Naive thymus-derived CD8-positive, alpha-beta T cell (primary cell): ENCODE results near the gene MTSS2. TPM values are rescaled to one million over a fixed set of nuclear protein-coding genes. Genes with fewer than 3 reads are reported as not detected.

Source experiments
- ATAC-seq, 2 donors: fragments of 150-1000 bp; cut with Tn5 transposase in 1 of 2; sonication (Bioruptor Pico), chemical (Tn5 transposase) in 1 of 2; 1 replicate in 1 of 2; 2 replicates in 1 of 2; pipeline ENCODE4 v1.10.0; 2021; ENCODE audit warnings: mild to moderate bottlenecking in 2 of 2, moderate library complexity in 2 of 2
- POLR2A ChIA-PET: fragments of 350-600 bp; sonication (Branson Sonifier 250); formaldehyde crosslinking; loops from one replicate; lab custom pipeline; 2021; ENCODE audit warnings: antibody characterized with exemption; lab: Charles Lee
- DNase-seq, 10 donors: peaks; one replicate each; pipeline versions ENCODE4 v3.0.0 to v3.0.0-alpha.2; 2020 to 2022
- H3K27ac Mint-ChIP-seq, 10 donors: one replicate each; pipeline ENCODE4 v1.8.0; 2020 to 2022; ENCODE audit warnings: mild to moderate bottlenecking in 10 of 10, mixed read lengths in 10 of 10, moderate library complexity in 4 of 10, inconsistent platforms in 1 of 10
- H3K27me3 Mint-ChIP-seq, 5 donors: one replicate each; pipeline ENCODE4 v1.8.0; 2021 to 2022; ENCODE audit warnings: mixed read lengths in 5 of 5
- H3K36me3 Mint-ChIP-seq, 3 donors: one replicate each; pipeline ENCODE4 v1.8.0; 2020 to 2022; ENCODE audit warnings: mixed read lengths in 3 of 3, mild to moderate bottlenecking in 2 of 3, inconsistent platforms in 1 of 3
- H3K4me1 Mint-ChIP-seq, 4 donors: one replicate each; pipeline ENCODE4 v1.8.0; 2021 to 2022; ENCODE audit warnings: mixed read lengths in 4 of 4
- H3K4me3 Mint-ChIP-seq, 10 donors: one replicate each; pipeline ENCODE4 v1.8.0; 2020 to 2022; ENCODE audit warnings: mild to moderate bottlenecking in 10 of 10, mixed read lengths in 10 of 10, moderate library complexity in 6 of 10, inconsistent platforms in 1 of 10
- H3K9me3 Mint-ChIP-seq, 9 donors: one replicate each; pipeline ENCODE4 v1.8.0; 2020 to 2022; ENCODE audit warnings: mixed read lengths in 9 of 9, mild to moderate bottlenecking in 3 of 9, inconsistent platforms in 1 of 9, moderate library complexity in 1 of 9
- polyA plus RNA-seq, 3 donors: library from polyadenylated mRNA; unstranded; fragments of 300-500 nt; fragmentation: Illumina TruSeq; gene quantifications; one replicate each; pipeline ENCODE4 v1.2.3, GENCODE V29; 2021
- total RNA-seq, 8 experiments: library from RNA in 2 of 8; stranded (reverse) in 2 of 8; gene quantifications; one replicate each; pipeline ENCODE4 v1.2.3 and lab custom pipeline; 2021 to 2026

The MTSS2 gene
- total and polyA plus RNA-seq, 5 experiments from 2014 or later, result 0.28 to 26.8 (median 23.3) TPM; not detected in 2

- Mint-ChIP-seq H3K4me3 (peak overlapping the region in 8 of 10 donors; percentile 42 to 87 (median 72)), H3K27ac (peak overlapping the region; percentile 84 to 96 (median 94)), H3K27me3 (no peaks in the 10 kb centered on the region), H3K9me3 (no peaks in the 10 kb centered on the region), H3K4me1 (peaks cover 24 to 49% (median 40%) of the 10 kb centered on the region in 4 donors), H3K36me3 (peaks cover 0 to 7% (median 1%) of the 10 kb centered on the region in 3 donors)
- ATAC-seq (peak; percentile 50 to 56), DNase-seq (peak in 3 of 10 donors; percentile 11 to 37 (median 29))
- POLR2A ChIA-PET, result interaction anchor here (0.5 to 5.3 kb wide), 9 partner anchors 9 to 314 kb away, joined by 3 to 60 read pairs (median 5); no protein-coding TSS in a partner anchor
Measured at GRCh38 chr16:70696355-70696754, 10.5 kb upstream of the MTSS2 start.

- ATAC-seq (peak; percentile 50 to 52), DNase-seq (peak in 5 of 10 donors; percentile 13 to 47 (median 35))
- Mint-ChIP-seq H3K27ac (peak overlapping the region; percentile 84 to 96 (median 92)), H3K4me1 (peaks cover 24 to 48% (median 40%) of the 10 kb centered on the region in 4 donors), H3K27me3 (no peaks in the 10 kb centered on the region), H3K36me3 (peaks cover 0 to 7% (median 1%) of the 10 kb centered on the region in 3 donors), H3K4me3 (peak overlapping the region; percentile 53 to 87 (median 71)), H3K9me3 (no peaks in the 10 kb centered on the region)
- POLR2A ChIA-PET, result interaction anchor here (0.6 to 5.3 kb wide), 8 partner anchors 9 to 258 kb away, joined by 3 to 60 read pairs (median 6); no protein-coding TSS in a partner anchor
Measured at GRCh38 chr16:70695331-70696070, 9.6 kb upstream of the MTSS2 start.

GRCh38 chr16:70694868-70695218 is 9.0 kb upstream of the MTSS2 start:
- H3K27ac Mint-ChIP-seq, result peak overlapping the region in 6 of 10 donors; percentile 14 to 95 (median 90)
- no peak for ATAC-seq
- H3K36me3 Mint-ChIP-seq, result peaks cover 0 to 7% (median 1%) of the 10 kb centered on the region in 3 donors
- POLR2A ChIA-PET, result interaction anchor here (0.6 to 5.3 kb wide), 4 partner anchors 15 to 257 kb away, joined by 3 to 60 read pairs (median 6); no protein-coding TSS in a partner anchor
- peak overlapping the region in 1 of 10 donors; percentile 71 for H3K4me3 Mint-ChIP-seq
- no peaks in the 10 kb centered on the region for H3K9me3 Mint-ChIP-seq
- no peak for DNase-seq
- H3K27me3 Mint-ChIP-seq, result no peaks in the 10 kb centered on the region
- peaks cover 24 to 48% (median 40%) of the 10 kb centered on the region in 4 donors for H3K4me1 Mint-ChIP-seq

- Mint-ChIP-seq H3K27ac (peak overlapping the region in 4 of 10 donors; percentile 14 to 67 (median 44)), H3K4me3 (no peak overlapping the region), H3K27me3 (no peaks in the 10 kb centered on the region), H3K36me3 (peaks cover 0 to 5% (median 1%) of the 10 kb centered on the region in 3 donors), H3K4me1 (peaks cover 21 to 50% (median 42%) of the 10 kb centered on the region in 4 donors), H3K9me3 (no peaks in the 10 kb centered on the region)
- no peak for DNase-seq
- POLR2A ChIA-PET, result interaction anchor here (2.4 to 5.3 kb wide), 2 partner anchors 42 to 47 kb away, joined by 6 to 60 read pairs; no protein-coding TSS in a partner anchor
- ATAC-seq, result no peak
Measured at GRCh38 chr16:70694088-70694867, 8.4 kb upstream of the MTSS2 start.

GRCh38 chr16:70692873-70693671 is 7.2 kb upstream of the MTSS2 start:
- H3K27me3 Mint-ChIP-seq, result no peaks in the 10 kb centered on the region
- no peak for DNase-seq
- no peak for ATAC-seq
- peak overlapping the region in 3 of 10 donors; percentile 54 to 64 (median 60) for H3K27ac Mint-ChIP-seq
- H3K36me3 Mint-ChIP-seq, result peaks cover 0 to 3% (median 1%) of the 10 kb centered on the region in 3 donors
- POLR2A ChIA-PET, result no interaction called here
- H3K9me3 Mint-ChIP-seq, result no peaks in the 10 kb centered on the region
- H3K4me1 Mint-ChIP-seq, result peaks cover 20 to 44% (median 36%) of the 10 kb centered on the region in 4 donors
- H3K4me3 Mint-ChIP-seq, result peak overlapping the region in 1 of 10 donors; percentile 3

- POLR2A ChIA-PET, result no interaction called here
- no peaks in the 10 kb centered on the region for H3K27me3 Mint-ChIP-seq
- no peak for ATAC-seq
- H3K4me1 Mint-ChIP-seq, result peaks cover 19 to 41% (median 31%) of the 10 kb centered on the region in 4 donors
- H3K9me3 Mint-ChIP-seq, result no peaks in the 10 kb centered on the region
- no peak overlapping the region for H3K4me3 Mint-ChIP-seq
- peaks cover 0 to 1% (median 0%) of the 10 kb centered on the region in 3 donors for H3K36me3 Mint-ChIP-seq
- H3K27ac Mint-ChIP-seq, result no peak overlapping the region
- DNase-seq, result no peak
Measured at GRCh38 chr16:70692130-70692872, 6.4 kb upstream of the MTSS2 start.

GRCh38 chr16:70691223-70692129 is 5.6 kb upstream of the MTSS2 start:
- Mint-ChIP-seq H3K4me3 (no peak overlapping the region), H3K27ac (peak overlapping the region in 1 of 10 donors; percentile 29), H3K36me3 (peaks cover 0 to 1% (median 0%) of the 10 kb centered on the region in 3 donors), H3K27me3 (no peaks in the 10 kb centered on the region), H3K9me3 (no peaks in the 10 kb centered on the region), H3K4me1 (peaks cover 16 to 35% (median 26%) of the 10 kb centered on the region in 4 donors)
- POLR2A ChIA-PET, result interaction anchor here (6.9 kb wide), 1 partner anchor 45 kb away, joined by 50 read pairs; no protein-coding TSS in a partner anchor
- ATAC-seq, result no peak
- no peak for DNase-seq

GRCh38 chr16:70689970-70690891 is 4.4 kb upstream of the MTSS2 start:
- H3K27me3 Mint-ChIP-seq, result peaks cover 0 to under 1% (median 0%) of the 10 kb centered on the region in 5 donors
- no peak for DNase-seq
- no peaks in the 10 kb centered on the region for H3K9me3 Mint-ChIP-seq

GRCh38 chr16:70689035-70689969 is 3.4 kb upstream of the MTSS2 start:
- ATAC-seq, result no peak
- DNase-seq, result no peak
- peak overlapping the region in 5 of 10 donors; percentile 29 to 81 (median 34) for H3K27ac Mint-ChIP-seq
- no peak overlapping the region for H3K4me3 Mint-ChIP-seq
- H3K36me3 Mint-ChIP-seq, result no peaks in the 10 kb centered on the region
- POLR2A ChIA-PET, result interaction anchor here (0.5 to 6.9 kb wide), 2 partner anchors 47 to 662 kb away, joined by 3 to 50 read pairs; no protein-coding TSS in a partner anchor
- H3K9me3 Mint-ChIP-seq, result no peaks in the 10 kb centered on the region
- H3K27me3 Mint-ChIP-seq, result peaks cover 0 to 2% (median 0%) of the 10 kb centered on the region in 5 donors
- H3K4me1 Mint-ChIP-seq, result peaks cover 8 to 26% (median 14%) of the 10 kb centered on the region in 4 donors

More at GRCh38 chr16:70689970-70690891, 4.4 kb upstream of the MTSS2 start:
- no peak overlapping the region for H3K4me3 Mint-ChIP-seq
- H3K27ac Mint-ChIP-seq, result peak overlapping the region in 4 of 10 donors; percentile 34 to 75 (median 38)
- no peaks in the 10 kb centered on the region for H3K36me3 Mint-ChIP-seq
- POLR2A ChIA-PET, result interaction anchor here (6.9 kb wide), 1 partner anchor 46 kb away, joined by 50 read pairs; no protein-coding TSS in a partner anchor
- ATAC-seq, result no peak
- H3K4me1 Mint-ChIP-seq, result peaks cover 8 to 23% (median 16%) of the 10 kb centered on the region in 4 donors
